CD4-positive, alpha-beta memory T cell (primary cell): Measurements from ENCODE around the gene POLD4. TPM values are rescaled to one million over a fixed set of nuclear protein-coding genes. Genes with fewer than 3 reads are reported as not detected.
A peak's percentile ranks its signal among the peaks of the same experiment; 100 is the strongest.

Experiments used
- CTCF ChIA-PET: fragments of 350-600 bp; sonication (Branson Sonifier 250); formaldehyde crosslinking; loops from one replicate; lab custom pipeline; 2021; ENCODE audit warnings: inconsistent platforms; ENCODE audit not compliant: partially characterized antibody; lab: Charles Lee
- POLR2A ChIA-PET: fragments of 350-600 bp; sonication (Branson Sonifier 250); formaldehyde crosslinking; loops from one replicate; lab custom pipeline; 2021; ENCODE audit not compliant: partially characterized antibody; lab: Charles Lee
- DNase-seq, 5 donors: peaks; one replicate each; pipeline versions ENCODE4 v3.0.0 to v3.0.0-alpha.2; 2020 to 2022; ENCODE audit warnings: mixed read lengths in 1 of 5
- H3K27ac ChIP-seq: one replicate; pipeline ENCODE4 v1.7.0; 2013; ENCODE audit warnings: low read depth, low read length
- H3K27me3 ChIP-seq: 2 replicates; pipeline ENCODE4 v1.7.0; 2013; ENCODE audit warnings: mild to moderate bottlenecking, low read length, moderate library complexity; ENCODE audit not compliant: insufficient read depth
- H3K36me3 ChIP-seq: 2 replicates; pipeline ENCODE4 v1.7.0; 2013; ENCODE audit warnings: mild to moderate bottlenecking, low read length, moderate library complexity; ENCODE audit not compliant: insufficient read depth
- H3K4me1 ChIP-seq: 2 replicates; pipeline ENCODE4 v1.7.0; 2013; ENCODE audit warnings: mild to moderate bottlenecking, low read length, moderate library complexity; ENCODE audit not compliant: insufficient read depth
- H3K4me3 ChIP-seq, 2 donors: one replicate each; pipeline ENCODE4 v1.7.0; 2013; ENCODE audit warnings: low read length in 2 of 2, mild to moderate bottlenecking in 1 of 2
- H3K9me3 ChIP-seq, 2 donors: one replicate each; pipeline ENCODE4 v1.7.0; 2013; ENCODE audit warnings: low read length in 2 of 2, control low read depth in 1 of 2; ENCODE audit not compliant: control insufficient read depth in 1 of 2
- H3K27ac Mint-ChIP-seq, 7 donors: one replicate each; pipeline ENCODE4 v1.8.0; 2020 to 2021; ENCODE audit warnings: mixed read lengths in 7 of 7, mild to moderate bottlenecking in 6 of 7, inconsistent platforms in 3 of 7, moderate library complexity in 3 of 7
- H3K27me3 Mint-ChIP-seq, 2 donors: one replicate each; pipeline ENCODE4 v1.8.0; 2020 to 2021; ENCODE audit warnings: mixed read lengths in 2 of 2
- H3K36me3 Mint-ChIP-seq, 2 donors: one replicate each; pipeline ENCODE4 v1.8.0; 2020 to 2021; ENCODE audit warnings: mixed read lengths in 2 of 2, inconsistent platforms in 1 of 2, mild to moderate bottlenecking in 1 of 2
- H3K4me1 Mint-ChIP-seq, 4 donors: one replicate each; pipeline ENCODE4 v1.8.0; 2020 to 2021; ENCODE audit warnings: mixed read lengths in 4 of 4, mild to moderate bottlenecking in 1 of 4
- H3K4me3 Mint-ChIP-seq, 8 donors: one replicate each; pipeline ENCODE4 v1.8.0; 2020 to 2021; ENCODE audit warnings: mixed read lengths in 8 of 8, mild to moderate bottlenecking in 7 of 8, moderate library complexity in 6 of 8, inconsistent platforms in 3 of 8
- H3K9me3 Mint-ChIP-seq, 8 donors: one replicate each; pipeline ENCODE4 v1.8.0; 2020 to 2021; ENCODE audit warnings: mixed read lengths in 8 of 8, mild to moderate bottlenecking in 5 of 8, inconsistent platforms in 3 of 8, moderate library complexity in 1 of 8
- intact Hi-C: fragments of 100-400 bp; cut with micrococcal nuclease; formaldehyde crosslinking; loops from one replicate; pipeline ENCODE4 v1.15.1; 2023
- polyA plus RNA-seq, 2 donors: library from polyadenylated mRNA; unstranded; fragments of 300-500 nt; fragmentation: Illumina TruSeq; gene quantifications; one replicate each; pipeline ENCODE4 v1.2.3, GENCODE V29; 2021
- total RNA-seq, 2 experiments: library from RNA; stranded (reverse); gene quantifications; one replicate each; pipeline ENCODE4 v1.2.3, GENCODE V29; 2021

The POLD4 gene
- total and polyA plus RNA-seq, 4 experiments from 2014 or later: 87.9 to 96.2 (median 92.5) TPM

DNA sequence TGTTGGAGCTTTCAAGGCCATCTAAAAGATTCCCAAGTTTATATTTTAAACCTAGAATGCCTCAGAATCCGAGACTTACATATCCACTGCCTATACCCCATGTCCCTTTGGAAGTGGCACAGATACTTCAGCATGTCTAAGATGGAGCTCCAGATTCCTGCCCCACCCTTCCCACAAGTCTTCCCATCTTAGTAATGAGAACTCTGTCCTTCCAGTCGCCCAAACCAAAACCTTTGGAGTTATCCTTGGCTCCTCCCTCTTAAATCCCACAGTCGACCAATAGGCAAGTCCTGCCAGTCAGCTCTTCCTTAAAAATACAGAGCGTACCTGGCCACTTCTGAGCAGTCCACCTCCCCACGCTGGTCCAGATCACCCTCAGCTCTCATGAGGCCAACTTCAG is 4.3 kb downstream of the POLD4 start:
- ChIA-PET POLR2A (interaction anchor here (1.1 to 11.8 kb wide), 4 partner anchors 29 to 116 kb away, joined by 4 to 449 read pairs (median 29); partner anchors contain the start of genes CLCF1 and RAD9A), CTCF (interaction anchor here (0.6 to 18.4 kb wide), 5 partner anchors 32 to 132 kb away, joined by 3 to 1065 read pairs (median 4); partner anchors contain the start of genes CLCF1 and RAD9A)
- Histone ChIP-seq H3K9me3 (no peaks in the 10 kb centered on the region), H3K27ac (no peak overlapping the region), H3K27me3 (no peaks in the 10 kb centered on the region), H3K4me3 (no peak overlapping the region), H3K36me3 (peaks cover 3% of the 10 kb centered on the region), H3K4me1 (peaks cover 54% of the 10 kb centered on the region)
- Mint-ChIP-seq H3K36me3 (peaks cover 0 to 11% of the 10 kb centered on the region in 2 donors), H3K27me3 (no peaks in the 10 kb centered on the region), H3K4me3 (no peak overlapping the region), H3K4me1 (peaks cover 39 to 74% (median 52%) of the 10 kb centered on the region in 4 donors), H3K27ac (peak overlapping the region; percentile 29 to 87 (median 55)), H3K9me3 (no peaks in the 10 kb centered on the region)
- intact Hi-C loops: no loop called here
- DNase-seq: no peak

- peaks cover 54% of the 10 kb centered on the region for H3K4me1 ChIP-seq
- H3K36me3 ChIP-seq: peaks cover 3% of the 10 kb centered on the region
- Mint-ChIP-seq H3K27me3 (no peaks in the 10 kb centered on the region), H3K27ac (peak overlapping the region in 4 of 7 donors; percentile 31 to 52 (median 38)), H3K9me3 (no peaks in the 10 kb centered on the region), H3K4me3 (no peak overlapping the region), H3K36me3 (peaks cover 0 to 8% of the 10 kb centered on the region in 2 donors), H3K4me1 (peaks cover 36 to 66% (median 47%) of the 10 kb centered on the region in 4 donors)
- H3K27ac ChIP-seq: no peak overlapping the region
- H3K9me3 ChIP-seq: no peaks in the 10 kb centered on the region
- H3K27me3 ChIP-seq: no peaks in the 10 kb centered on the region
- no peak for DNase-seq
- ChIA-PET CTCF (interaction anchor here (0.9 to 18.4 kb wide), 7 partner anchors 9 to 40 kb away, joined by 3 to 1065 read pairs (median 23); partner anchors contain the start of genes CLCF1 and RAD9A), POLR2A (interaction anchor here (1.1 to 11.8 kb wide), 3 partner anchors 30 to 117 kb away, joined by 4 to 449 read pairs (median 8); partner anchors contain the start of gene CLCF1)
- H3K4me3 ChIP-seq: no peak overlapping the region
- intact Hi-C loops: no loop called here
Observed at GRCh38 chr11:67347964-67348749, 5.2 kb downstream of the POLD4 start.

DNA sequence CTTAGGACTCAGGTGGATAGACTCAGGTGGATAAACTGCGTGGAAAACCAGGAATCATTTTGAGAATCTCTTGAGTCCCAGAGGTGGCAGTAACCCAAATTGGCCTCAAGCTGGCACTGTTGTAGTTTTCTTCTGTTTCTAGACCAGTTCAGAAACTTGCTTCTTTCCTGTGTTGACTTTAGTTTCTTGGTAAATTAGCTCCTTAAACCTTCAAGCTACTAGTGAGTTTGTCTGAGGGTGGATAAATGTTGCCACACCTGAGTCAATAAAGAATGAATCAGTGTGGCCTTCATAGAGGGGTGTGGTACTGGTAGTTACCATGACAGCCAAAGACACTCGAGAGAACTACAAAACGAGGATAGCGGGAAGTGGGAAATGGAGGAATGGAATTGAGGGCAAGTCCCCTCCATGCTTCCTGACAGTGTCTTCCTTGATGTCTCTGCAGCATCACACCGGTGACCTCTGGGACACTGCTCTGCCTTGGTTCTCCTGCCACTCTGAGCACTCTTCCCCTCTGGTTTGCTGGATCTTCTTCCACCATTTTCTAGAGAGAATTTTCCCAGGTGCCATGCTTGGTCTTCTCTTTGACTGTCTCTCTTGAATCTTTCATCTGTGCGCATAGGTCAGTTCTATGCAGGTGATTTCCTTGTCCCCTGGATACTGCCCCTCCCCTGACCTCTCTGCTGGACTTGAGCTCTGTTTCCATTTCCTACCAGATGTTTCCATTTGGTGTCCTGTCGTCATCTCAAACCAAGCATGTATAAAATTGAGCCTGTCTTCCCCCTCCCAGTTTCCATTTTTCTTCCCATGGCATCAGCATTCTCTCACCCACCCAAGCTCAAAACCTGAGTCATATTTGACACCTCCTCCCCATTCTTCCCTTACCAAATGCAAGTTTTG is 7.2 kb downstream of the POLD4 start:
- Mint-ChIP-seq H3K4me1 (peaks cover 28 to 56% (median 36%) of the 10 kb centered on the region in 4 donors), H3K27me3 (no peaks in the 10 kb centered on the region), H3K9me3 (no peaks in the 10 kb centered on the region), H3K4me3 (peak overlapping the region in 3 of 8 donors; percentile 35 to 51 (median 50)), H3K27ac (peak overlapping the region in 6 of 7 donors; percentile 50 to 92 (median 85)), H3K36me3 (peaks cover 0 to 3% of the 10 kb centered on the region in 2 donors)
- CTCF ChIA-PET: interaction anchor here (0.7 to 4.4 kb wide), 24 partner anchors 9 to 284 kb away, joined by 3 to 132 read pairs (median 4); partner anchors contain the start of genes ANKRD13D, CLCF1, NUDT8 and PPP1CA
- DNase-seq: peak in 4 of 5 donors; percentile 30 to 41 (median 38)
- Histone ChIP-seq H3K4me1 (peaks cover 35% of the 10 kb centered on the region), H3K27ac (no peak overlapping the region), H3K27me3 (no peaks in the 10 kb centered on the region), H3K4me3 (no peak overlapping the region), H3K36me3 (no peaks in the 10 kb centered on the region), H3K9me3 (no peaks in the 10 kb centered on the region)
- POLR2A ChIA-PET: interaction anchor here (0.7 to 6.4 kb wide), 16 partner anchors 8 to 159 kb away, joined by 3 to 45 read pairs (median 4); partner anchors contain the start of genes ANKRD13D, CLCF1, PITPNM1 and POLD4
- intact Hi-C loops: loop anchor here (1.0 kb wide), 1 partner anchor 11 kb away; no protein-coding TSS in a partner anchor

GRCh38 chr11:67345247-67345919 is 8.0 kb downstream of the POLD4 start:
- Mint-ChIP-seq H3K4me1 (peaks cover 25 to 52% (median 33%) of the 10 kb centered on the region in 4 donors), H3K27me3 (no peaks in the 10 kb centered on the region), H3K36me3 (no peaks in the 10 kb centered on the region), H3K9me3 (no peaks in the 10 kb centered on the region), H3K27ac (peak overlapping the region; percentile 50 to 92 (median 82)), H3K4me3 (peak overlapping the region in 4 of 8 donors; percentile 16 to 51 (median 42))
- Histone ChIP-seq H3K27ac (no peak overlapping the region), H3K4me1 (peaks cover 30% of the 10 kb centered on the region), H3K4me3 (no peak overlapping the region), H3K9me3 (no peaks in the 10 kb centered on the region), H3K36me3 (no peaks in the 10 kb centered on the region), H3K27me3 (no peaks in the 10 kb centered on the region)
- POLR2A ChIA-PET: interaction anchor here (0.7 to 6.4 kb wide), 16 partner anchors 9 to 160 kb away, joined by 3 to 45 read pairs (median 6); partner anchors contain the start of genes ANKRD13D, CLCF1, PITPNM1 and POLD4
- intact Hi-C loops: no loop called here
- no peak for DNase-seq
- CTCF ChIA-PET: interaction anchor here (0.7 to 4.4 kb wide), 22 partner anchors 7 to 285 kb away, joined by 3 to 132 read pairs (median 4); partner anchors contain the start of genes ANKRD13D, CLCF1, NUDT8 and POLD4

- Mint-ChIP-seq H3K4me3 (peak overlapping the region in 6 of 8 donors; percentile 11 to 83 (median 51)), H3K36me3 (no peaks in the 10 kb centered on the region), H3K27ac (peak overlapping the region; percentile 61 to 91 (median 77)), H3K27me3 (no peaks in the 10 kb centered on the region), H3K9me3 (no peaks in the 10 kb centered on the region), H3K4me1 (peaks cover 23 to 43% (median 26%) of the 10 kb centered on the region in 4 donors)
- Histone ChIP-seq H3K9me3 (no peaks in the 10 kb centered on the region), H3K27me3 (no peaks in the 10 kb centered on the region), H3K36me3 (no peaks in the 10 kb centered on the region), H3K4me1 (peaks cover 30% of the 10 kb centered on the region), H3K4me3 (no peak overlapping the region), H3K27ac (peak overlapping the region; percentile 26)
- POLR2A ChIA-PET: interaction anchor here (1.1 to 6.4 kb wide), 6 partner anchors 10 to 104 kb away, joined by 3 to 45 read pairs (median 6); partner anchors contain the start of gene POLD4
- no peak for DNase-seq
- CTCF ChIA-PET: interaction anchor here (0.9 to 4.4 kb wide), 10 partner anchors 8 to 114 kb away, joined by 3 to 132 read pairs (median 11); partner anchors contain the start of genes CLCF1 and POLD4
- intact Hi-C loops: no loop called here
Observed at GRCh38 chr11:67344264-67344663, 9.1 kb downstream of the POLD4 start.

DNA sequence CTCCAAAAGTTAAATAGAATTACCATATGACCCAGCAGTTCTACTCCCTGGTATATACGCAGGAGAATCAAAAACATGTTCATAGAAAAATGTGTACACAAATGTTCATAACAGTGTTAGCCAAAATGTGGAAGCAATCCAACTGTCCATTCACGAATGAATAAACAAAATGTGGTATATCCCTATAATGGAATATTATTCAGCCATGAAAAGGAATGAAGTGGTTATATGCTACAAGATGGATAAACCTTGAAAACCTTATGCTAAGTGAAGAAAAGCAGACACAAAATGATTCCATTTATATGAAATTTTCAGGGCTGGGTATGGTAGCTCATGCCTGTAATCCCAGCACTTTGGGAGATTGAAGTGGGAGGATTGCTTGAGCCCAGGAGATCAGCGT is 16.1 kb downstream of the POLD4 start:
- no peak overlapping the region for H3K4me3 Mint-ChIP-seq
- POLR2A ChIA-PET: interaction anchor here (1.6 kb wide), 1 partner anchor 16 kb away, joined by 5 read pairs; the partner anchor contains the start of gene POLD4
- H3K27me3 Mint-ChIP-seq: no peaks in the 10 kb centered on the region
- Histone ChIP-seq H3K9me3 (no peaks in the 10 kb centered on the region), H3K36me3 (no peaks in the 10 kb centered on the region), H3K27me3 (no peaks in the 10 kb centered on the region), H3K4me3 (no peak overlapping the region), H3K27ac (no peak overlapping the region), H3K4me1 (no peaks in the 10 kb centered on the region)
- peaks cover 0 to under 1% (median 0%) of the 10 kb centered on the region in 4 donors for H3K4me1 Mint-ChIP-seq
- H3K36me3 Mint-ChIP-seq: no peaks in the 10 kb centered on the region
- peak overlapping the region in 1 of 7 donors; percentile 15 for H3K27ac Mint-ChIP-seq
- CTCF ChIA-PET: interaction anchor here (1.3 kb wide), 1 partner anchor 14 kb away, joined by 3 read pairs; no protein-coding TSS in a partner anchor
- intact Hi-C loops: no loop called here
- no peak for DNase-seq
- H3K9me3 Mint-ChIP-seq: no peaks in the 10 kb centered on the region
